H9 (cell line): ENCODE results near the gene TEAD2. TPM values are rescaled to one million over a fixed set of nuclear protein-coding genes. Genes with fewer than 3 reads are reported as not detected.
"Not testable (repeated sequence)": the region's sequence is repeated elsewhere in the genome, so short reads cannot be mapped to it uniquely, and the experiment has no call there.

Experiments
- DNase-seq: peaks from one replicate; pipeline ENCODE4 v3.0.0-alpha.2; 2017
- H2AFZ ChIP-seq: one replicate; pipeline ENCODE4 v1.6.1; 2013; ENCODE audit warnings: mild to moderate bottlenecking, low read length, control low read depth, moderate library complexity
- H2AK5ac ChIP-seq: 2 replicates; pipeline ENCODE4 v1.6.1; 2013; ENCODE audit warnings: low read length, control low read depth, mixed read lengths; ENCODE audit not compliant: insufficient read length
- H2BK120ac ChIP-seq: one replicate; pipeline ENCODE4 v1.6.1; 2013; ENCODE audit warnings: low read depth, mild to moderate bottlenecking, low read length, control low read depth, inconsistent platforms; ENCODE audit not compliant: poor library complexity, severe bottlenecking
- H2BK12ac ChIP-seq: 2 replicates; pipeline ENCODE4 v1.6.1; 2013; ENCODE audit warnings: low read length, control low read depth, mixed read lengths, low read depth; ENCODE audit not compliant: insufficient read length
- H2BK15ac ChIP-seq: 2 replicates; pipeline ENCODE4 v1.6.1; 2013; ENCODE audit warnings: low read depth, low read length, control low read depth
- H2BK20ac ChIP-seq: one replicate; pipeline ENCODE4 v1.6.1; 2013; ENCODE audit warnings: low read depth, mild to moderate bottlenecking, low read length, control low read depth, inconsistent platforms; ENCODE audit not compliant: poor library complexity, severe bottlenecking
- H2BK5ac ChIP-seq: 2 replicates; pipeline ENCODE4 v1.6.1; 2013; ENCODE audit warnings: low read length, control low read depth, mixed read lengths; ENCODE audit not compliant: insufficient read length
- H3K14ac ChIP-seq: 2 replicates; pipeline ENCODE4 v1.6.1; 2013; ENCODE audit warnings: low read length, control low read depth; ENCODE audit not compliant: insufficient read depth
- H3K18ac ChIP-seq: 2 replicates; pipeline ENCODE4 v1.6.1; 2013; ENCODE audit warnings: low read depth, mild to moderate bottlenecking, mixed read lengths, low read length, control low read depth; ENCODE audit not compliant: insufficient read length
- H3K23ac ChIP-seq: 2 replicates; pipeline ENCODE4 v1.6.1; 2013; ENCODE audit warnings: low read length, control low read depth, mixed read lengths, low read depth; ENCODE audit not compliant: insufficient read length
- H3K23me2 ChIP-seq: 2 replicates; pipeline ENCODE4 v1.6.1; 2013; ENCODE audit warnings: low read depth, mild to moderate bottlenecking, mixed read lengths, low read length, control low read depth; ENCODE audit not compliant: insufficient read length, poor library complexity, severe bottlenecking
- H3K27ac ChIP-seq: 2 replicates; pipeline ENCODE4 v1.5.1; 2013; ENCODE audit warnings: low read length, control low read depth, mixed read lengths, low read depth; ENCODE audit not compliant: insufficient read length
- H3K27me3 ChIP-seq: 2 replicates; pipeline ENCODE4 v1.6.1; 2013; ENCODE audit warnings: low read length, control low read depth, inconsistent platforms; ENCODE audit not compliant: insufficient read depth
- H3K4ac ChIP-seq: 2 replicates; pipeline ENCODE4 v1.6.1; 2013; ENCODE audit warnings: low read depth, mild to moderate bottlenecking, control low read depth, inconsistent platforms, low read length, moderate library complexity
- H3K4me1 ChIP-seq: 2 replicates; pipeline ENCODE4 v1.6.1; 2013; ENCODE audit warnings: low read length, control low read depth, inconsistent platforms; ENCODE audit not compliant: insufficient read depth
- H3K4me2 ChIP-seq: 2 replicates; pipeline ENCODE4 v1.6.1; 2013; ENCODE audit warnings: low read length, control low read depth, mixed read lengths; ENCODE audit not compliant: insufficient read length, insufficient read depth
- H3K56ac ChIP-seq: 2 replicates; pipeline ENCODE4 v1.6.1; 2013; ENCODE audit warnings: low read depth, mild to moderate bottlenecking, mixed read lengths, low read length, control low read depth; ENCODE audit not compliant: insufficient read length
- H3K79me1 ChIP-seq: 2 replicates; pipeline ENCODE4 v1.6.1; 2013; ENCODE audit warnings: low read depth, mild to moderate bottlenecking, moderate library complexity, low read length, control low read depth, inconsistent platforms; ENCODE audit not compliant: insufficient read depth, poor library complexity, severe bottlenecking
- H3K79me2 ChIP-seq: 2 replicates; pipeline ENCODE4 v1.6.1; 2013; ENCODE audit warnings: low read length, control low read depth, inconsistent platforms; ENCODE audit not compliant: insufficient read depth
- H3K9ac ChIP-seq: 2 replicates; pipeline ENCODE4 v1.6.1; 2013; ENCODE audit warnings: low read length, control low read depth, mixed read lengths; ENCODE audit not compliant: insufficient read length; ENCODE audit errors: extremely low read depth
- H3K9me3 ChIP-seq: one replicate; pipeline ENCODE4 v1.6.1; 2013; ENCODE audit warnings: low read depth, low read length, inconsistent platforms; ENCODE audit not compliant: control insufficient read depth
- H3T11ph ChIP-seq: one replicate; pipeline ENCODE4 v1.6.1; 2013; ENCODE audit warnings: mild to moderate bottlenecking, low read length, control low read depth, inconsistent platforms
- H4K20me1 ChIP-seq: one replicate; pipeline ENCODE4 v1.6.1; 2013; ENCODE audit not compliant: control insufficient read depth, insufficient read length, insufficient read depth
- H4K5ac ChIP-seq: 2 replicates; pipeline ENCODE4 v1.6.1; 2013; ENCODE audit warnings: low read depth, mild to moderate bottlenecking, mixed read lengths, low read length, control low read depth; ENCODE audit not compliant: insufficient read length
- H4K8ac ChIP-seq: replicated peaks from 2 replicates; pipeline ENCODE4 v1.6.1; 2013; ENCODE audit warnings: low read length, control low read depth, mixed read lengths, low read depth; ENCODE audit not compliant: insufficient read length
- H4K91ac ChIP-seq: 2 replicates; pipeline ENCODE4 v1.6.1; 2013; ENCODE audit warnings: low read depth, mild to moderate bottlenecking, moderate library complexity, mixed read lengths, low read length, control low read depth; ENCODE audit not compliant: insufficient read length
- H3K27ac Mint-ChIP-seq, 3 experiments: 2 replicates in 2 of 3; 3 replicates in 1 of 3; pipeline ENCODE4 v1.8.0; 2020 to 2021; ENCODE audit warnings: mixed read lengths in 3 of 3, mild to moderate bottlenecking in 1 of 3, moderate library complexity in 1 of 3
- H3K27me3 Mint-ChIP-seq: 2 replicates; pipeline ENCODE4 v1.8.0; 2021; ENCODE audit warnings: low read depth, mild to moderate bottlenecking, moderate library complexity, mixed read lengths
- H3K36me3 Mint-ChIP-seq, 3 experiments: 2 replicates in 2 of 3; 3 replicates in 1 of 3; pipeline ENCODE4 v1.8.0; 2020 to 2021; ENCODE audit warnings: low read depth in 3 of 3, mixed read lengths in 3 of 3; ENCODE audit not compliant: insufficient read depth in 1 of 3
- H3K4me1 Mint-ChIP-seq, 2 experiments: 2 replicates each; pipeline ENCODE4 v1.8.0; 2020; ENCODE audit warnings: mixed read lengths in 2 of 2
- H3K4me3 Mint-ChIP-seq, 2 experiments: 2 replicates in 1 of 2; 3 replicates in 1 of 2; pipeline ENCODE4 v1.8.0; 2020 to 2021; ENCODE audit warnings: mild to moderate bottlenecking in 2 of 2, mixed read lengths in 2 of 2, moderate library complexity in 1 of 2
- H3K9me3 Mint-ChIP-seq, 2 experiments: 2 replicates in 1 of 2; 3 replicates in 1 of 2; pipeline ENCODE4 v1.8.0; 2020; ENCODE audit warnings: mild to moderate bottlenecking in 2 of 2, mixed read lengths in 2 of 2, moderate library complexity in 1 of 2
- CTCF ChIP-seq: fragments of 200-600 bp; sonication (generic); conservative IDR thresholded peaks from 3 replicates; pipeline ENCODE4 v1.8.0; 2021; ENCODE audit warnings: antibody characterized with exemption, mild to moderate bottlenecking
- WGBS: extraction: QIAGEN DNeasy Blood & Tissue Kit; methylation state at CpG from one replicate; pipeline ENCODE4 v1.1.7; 2013; ENCODE audit warnings: missing lambda C conversion rate, low lambda C conversion rate, mixed read lengths; ENCODE audit not compliant: insufficient read length; ENCODE audit errors: extremely low coverage; 5-methylcytosine and 5-hydroxymethylcytosine counted together
- total RNA-seq: library from RNA; stranded (reverse); gene quantifications from 2 replicates; pipeline ENCODE4 v1.2.1, GENCODE V29; 2021

The TEAD2 gene
- total RNA-seq, 1 experiment from 2014 or later: 126 TPM

GRCh38 chr19:49326165-49326704 lies 36.0 kb downstream of the TEAD2 start:
- Histone ChIP-seq H3K79me2 (no peaks in the 10 kb centered on the region), H3K23ac (no peak overlapping the region), H3K27ac (no peak overlapping the region), H2BK12ac (no peak overlapping the region), H3T11ph (no peak overlapping the region), H3K79me1 (no peaks in the 10 kb centered on the region), H2AFZ (no peak overlapping the region), H3K4ac (no peak overlapping the region), H3K4me1 (no peaks in the 10 kb centered on the region), H3K23me2 (no peaks in the 10 kb centered on the region), H3K14ac (no peak overlapping the region), H4K8ac (no peak overlapping the region), H3K56ac (no peak overlapping the region), H4K91ac (no peak overlapping the region), H2BK20ac (no peak overlapping the region), H3K9ac (no peak overlapping the region), H2AK5ac (no peak overlapping the region), H3K18ac (no peak overlapping the region), H2BK5ac (no peak overlapping the region), H4K20me1 (no peaks in the 10 kb centered on the region), H2BK15ac (no peak overlapping the region), H3K27me3 (no peaks in the 10 kb centered on the region), H3K9me3 (no peaks in the 10 kb centered on the region), H2BK120ac (no peak overlapping the region), H4K5ac (no peak overlapping the region), H3K4me2 (no peak overlapping the region)
- Mint-ChIP-seq H3K27me3 (no peaks in the 10 kb centered on the region; the same call in none of the 2 replicates), H3K4me3 (no peak overlapping the region), H3K4me1 (peaks cover 0 to 2% of the 10 kb centered on the region in 2 experiments; a peak in 1 of 4 replicates), H3K9me3 (peaks cover 10 to 12% of the 10 kb centered on the region in 2 experiments; a peak in 4 of 5 replicates), H3K27ac (no peak overlapping the region), H3K36me3 (peaks cover 5 to 35% (median 12%) of the 10 kb centered on the region in 3 experiments)
- no peak for TF ChIP-seq CTCF
- WGBS: no CpG with 5 or more reads among the region's 3 CpGs
- DNase-seq: no peak

- not testable (repeated sequence) for H3T11ph ChIP-seq, H2BK120ac ChIP-seq, H3K27ac Mint-ChIP-seq, H4K20me1 ChIP-seq, H3K4me3 Mint-ChIP-seq, H3K23me2 ChIP-seq, H3K18ac ChIP-seq, H3K79me1 ChIP-seq, H3K9me3 ChIP-seq, H3K4me1 ChIP-seq, H2BK5ac ChIP-seq, H3K4ac ChIP-seq, H3K56ac ChIP-seq, H3K27me3 Mint-ChIP-seq, H2AFZ ChIP-seq, H4K5ac ChIP-seq, H2AK5ac ChIP-seq, H2BK15ac ChIP-seq, DNase-seq, H2BK12ac ChIP-seq, H2BK20ac ChIP-seq, H3K27ac ChIP-seq, H3K27me3 ChIP-seq, H4K91ac ChIP-seq, H3K14ac ChIP-seq, H3K9ac ChIP-seq, H3K4me1 Mint-ChIP-seq, H3K4me2 ChIP-seq, H3K79me2 ChIP-seq, H4K8ac ChIP-seq, H3K23ac ChIP-seq
- Mint-ChIP-seq H3K9me3 (peaks cover 10 to 13% of the 10 kb centered on the region in 2 experiments; a peak in 4 of 5 replicates), H3K36me3 (peaks cover 5 to 31% (median 16%) of the 10 kb centered on the region in 3 experiments)
- no CpG with 5 or more reads among the region's 13 CpGs for WGBS
These were observed 36.5 kb downstream of the TEAD2 start for GRCh38 chr19:49325756-49326155.
